ENCODE results near the gene ZNF792.

Gene ZNF792

GRCh38 chr19:34963573-34964406 lies at the start of gene ZNF792:
TSS of gene ZNF792 (minus strand) at chr19:34964229. CDS start at chr19:34963662, 567 bp downstream.
- Histone ChIP-seq H3K4me2 (ENCODE audit: insufficient read depth, low read length) (peak within 1 kb of the TSS; percentile 97), H3K9ac (ENCODE audit: low read depth, low read length) (peak within 1 kb of the TSS; percentile 89), H3K4me3 (ENCODE audit: low read depth in 1 of 2, low read length in 2 of 2) (peak within 1 kb of the TSS; percentile 64 to 73), H3K36me3 (ENCODE audit: insufficient read depth, low read length) (peaks cover 32% of the 10 kb centered on the region), H2AFZ (ENCODE audit: low read depth, low read length) (peak within 1 kb of the TSS; percentile 68), H3K27ac (ENCODE audit: low read length) (peak within 1 kb of the TSS; percentile 53), H3K4me1 (ENCODE audit: insufficient read depth, low read length) (peaks cover 32% of the 10 kb centered on the region), H3K9me3 (ENCODE audit: insufficient read depth, low read length, severe bottlenecking) (peaks cover 37% of the 10 kb centered on the region), H3K79me2 (ENCODE audit: insufficient read depth, low read length) (peaks cover 25% of the 10 kb centered on the region), H3K27me3 (ENCODE audit: insufficient read depth, low read length, poor library complexity) (peaks cover 11% of the 10 kb centered on the region), H4K20me1 (ENCODE audit: insufficient read depth, low read length) (no peaks in the 10 kb centered on the region)
- DNase-seq, result peak; percentile 57
- TF ChIP-seq, protein P1, sequence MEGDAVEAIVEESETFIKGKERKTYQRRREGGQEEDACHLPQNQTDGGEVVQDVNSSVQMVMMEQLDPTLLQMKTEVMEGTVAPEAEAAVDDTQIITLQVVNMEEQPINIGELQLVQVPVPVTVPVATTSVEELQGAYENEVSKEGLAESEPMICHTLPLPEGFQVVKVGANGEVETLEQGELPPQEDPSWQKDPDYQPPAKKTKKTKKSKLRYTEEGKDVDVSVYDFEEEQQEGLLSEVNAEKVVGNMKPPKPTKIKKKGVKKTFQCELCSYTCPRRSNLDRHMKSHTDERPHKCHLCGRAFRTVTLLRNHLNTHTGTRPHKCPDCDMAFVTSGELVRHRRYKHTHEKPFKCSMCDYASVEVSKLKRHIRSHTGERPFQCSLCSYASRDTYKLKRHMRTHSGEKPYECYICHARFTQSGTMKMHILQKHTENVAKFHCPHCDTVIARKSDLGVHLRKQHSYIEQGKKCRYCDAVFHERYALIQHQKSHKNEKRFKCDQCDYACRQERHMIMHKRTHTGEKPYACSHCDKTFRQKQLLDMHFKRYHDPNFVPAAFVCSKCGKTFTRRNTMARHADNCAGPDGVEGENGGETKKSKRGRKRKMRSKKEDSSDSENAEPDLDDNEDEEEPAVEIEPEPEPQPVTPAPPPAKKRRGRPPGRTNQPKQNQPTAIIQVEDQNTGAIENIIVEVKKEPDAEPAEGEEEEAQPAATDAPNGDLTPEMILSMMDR (IDR thresholded peaks at IDR 0.05; ENCODE audit: borderline replicate concordance, extremely low read depth, low read length, poor library complexity, severe bottlenecking), result no peak
- TF ChIP-seq EZH2 (IDR thresholded peaks at IDR 0.05; ENCODE audit: borderline replicate concordance, low read depth, low read length, severe bottlenecking), result no peak
- ATAC-seq (ENCODE audit: insufficient read depth, low read depth), result peak; percentile 75

GRCh38 chr19:35013041-35013819 lies 49.2 kb upstream of the ZNF792 start:
- DNase-seq, result peak; percentile 77
- H4K20me1 ChIP-seq (ENCODE audit: insufficient read depth, low read length), result peaks cover 50% of the 10 kb centered on the region
- no peak overlapping the region for H3K4me2 ChIP-seq (ENCODE audit: insufficient read depth, low read length)
- H3K9me3 ChIP-seq (ENCODE audit: insufficient read depth, low read length, severe bottlenecking), result no peaks in the 10 kb centered on the region
- peak; percentile 74 for ATAC-seq (ENCODE audit: insufficient read depth, low read depth)
- no peaks in the 10 kb centered on the region for H3K4me1 ChIP-seq (ENCODE audit: insufficient read depth, low read length)
- no peak overlapping the region for H2AFZ ChIP-seq (ENCODE audit: low read depth, low read length)
- peaks cover 3% of the 10 kb centered on the region; the same call in 1 of the 2 replicates for H3K79me2 ChIP-seq (ENCODE audit: insufficient read depth, low read length)
- no peak overlapping the region for H3K4me3 ChIP-seq (ENCODE audit: low read depth in 1 of 2, low read length in 2 of 2)
- peaks cover 95% of the 10 kb centered on the region for H3K36me3 ChIP-seq (ENCODE audit: insufficient read depth, low read length)
- no peak for TF ChIP-seq EZH2 (IDR thresholded peaks at IDR 0.05; ENCODE audit: borderline replicate concordance, low read depth, low read length, severe bottlenecking)
- TF ChIP-seq, protein P1 (IDR thresholded peaks at IDR 0.05; ENCODE audit: borderline replicate concordance, extremely low read depth, low read length, poor library complexity, severe bottlenecking), result peak; percentile 91
- peak overlapping the region; percentile 22; the same call in 1 of the 2 replicates for H3K27ac ChIP-seq (ENCODE audit: low read length)
- no peaks in the 10 kb centered on the region for H3K27me3 ChIP-seq (ENCODE audit: insufficient read depth, low read length, poor library complexity)
- no peak overlapping the region for H3K9ac ChIP-seq (ENCODE audit: low read depth, low read length)

DNA sequence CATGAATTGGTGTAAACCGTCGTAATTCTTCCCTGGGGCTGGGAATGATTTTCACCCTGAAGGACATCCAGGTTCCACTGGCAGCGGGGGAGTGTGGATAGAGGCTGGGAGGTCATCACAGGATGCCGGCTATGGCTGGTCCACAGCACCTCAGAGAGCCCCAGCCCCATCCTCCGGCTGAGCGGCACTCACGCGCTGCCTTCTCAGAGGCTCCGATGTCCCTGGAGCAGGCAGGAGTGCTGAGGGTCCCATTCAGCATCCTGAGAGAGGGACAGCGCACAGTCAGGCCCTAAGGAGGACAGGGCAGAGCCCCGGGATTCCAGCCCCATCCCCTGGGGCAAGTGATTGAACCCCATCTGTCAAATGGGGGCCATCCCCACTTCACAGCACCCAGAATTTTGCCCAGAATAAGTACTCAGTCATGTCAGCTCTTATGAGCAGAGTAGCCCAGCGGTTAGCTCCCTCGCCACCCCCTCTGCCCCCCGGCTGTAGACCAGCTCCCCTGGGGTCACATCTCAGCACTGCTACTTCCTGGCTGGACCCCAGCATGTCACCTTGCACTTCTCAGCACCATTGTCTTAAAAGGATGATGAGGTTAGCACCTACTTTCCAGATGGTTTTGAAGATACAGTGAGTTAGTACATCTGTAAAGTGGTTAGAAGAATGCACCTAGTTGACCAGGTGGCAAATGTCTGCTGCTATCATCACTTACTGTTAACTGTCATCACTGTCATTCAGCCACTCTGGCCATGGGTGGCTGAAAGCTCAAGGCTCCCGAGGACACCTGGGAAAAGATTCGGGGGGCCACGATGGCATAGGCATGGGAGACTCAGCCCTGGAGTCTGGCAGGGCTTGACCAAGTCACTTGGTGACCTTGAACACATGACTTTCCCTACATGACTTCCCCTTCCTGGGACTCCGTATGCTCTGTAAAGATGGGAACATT lies 48.0 kb upstream of the ZNF792 start:
- TF ChIP-seq, protein P1 (IDR thresholded peaks at IDR 0.05; ENCODE audit: borderline replicate concordance, extremely low read depth, low read length, poor library complexity, severe bottlenecking), result no peak
- TF ChIP-seq EZH2 (IDR thresholded peaks at IDR 0.05; ENCODE audit: borderline replicate concordance, low read depth, low read length, severe bottlenecking), result no peak
- H3K79me2 ChIP-seq (ENCODE audit: insufficient read depth, low read length), result peaks cover 4% of the 10 kb centered on the region; the same call in 1 of the 2 replicates
- H4K20me1 ChIP-seq (ENCODE audit: insufficient read depth, low read length), result peaks cover 45% of the 10 kb centered on the region
- H3K27me3 ChIP-seq (ENCODE audit: insufficient read depth, low read length, poor library complexity), result no peaks in the 10 kb centered on the region
- H3K9ac ChIP-seq (ENCODE audit: low read depth, low read length), result no peak overlapping the region
- H2AFZ ChIP-seq (ENCODE audit: low read depth, low read length), result no peak overlapping the region
- no peak overlapping the region for H3K27ac ChIP-seq (ENCODE audit: low read length)
- ATAC-seq (ENCODE audit: insufficient read depth, low read depth) (no peak), DNase-seq (no peak)
- H3K4me2 ChIP-seq (ENCODE audit: insufficient read depth, low read length), result no peak overlapping the region
- H3K36me3 ChIP-seq (ENCODE audit: insufficient read depth, low read length), result peaks cover 86% of the 10 kb centered on the region
- no peaks in the 10 kb centered on the region for H3K9me3 ChIP-seq (ENCODE audit: insufficient read depth, low read length, severe bottlenecking)
- no peak overlapping the region for H3K4me3 ChIP-seq (ENCODE audit: low read depth in 1 of 2, low read length in 2 of 2)
- no peaks in the 10 kb centered on the region for H3K4me1 ChIP-seq (ENCODE audit: insufficient read depth, low read length)
